GM18502 (cell line): ENCODE results near the gene BBS2.

Source experiments
- ATAC-seq: cut with Tn5 transposase; IDR thresholded peaks from one replicate; pipeline ENCODE4 v1.9.1; 2021; ENCODE audit warnings: mild to moderate bottlenecking; ENCODE audit not compliant: unreplicated experiment, poor library complexity

BBS2 gene

DNA sequence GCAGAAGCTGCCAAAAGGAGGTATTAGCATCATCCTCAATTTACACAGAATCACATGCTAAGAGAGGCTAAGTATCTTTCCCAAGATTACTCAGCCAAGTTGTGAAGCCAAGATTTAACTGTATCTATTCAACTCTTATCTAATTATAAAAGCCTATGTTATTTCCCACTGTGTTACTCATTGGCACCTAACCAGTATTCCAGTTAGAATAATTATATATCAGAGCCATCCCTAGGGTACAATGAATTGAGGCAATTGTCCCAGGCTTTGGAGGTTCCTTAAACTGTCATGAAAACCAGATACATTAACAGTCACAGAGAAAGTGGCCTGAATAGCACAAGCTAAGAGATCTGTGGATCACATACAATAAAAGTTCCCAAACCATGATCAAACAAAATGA lies 83.6 kb downstream of the BBS2 start:
- ATAC-seq = no peak
